ENCODE data around the gene PRRC2A.

PRRC2A gene

DNA sequence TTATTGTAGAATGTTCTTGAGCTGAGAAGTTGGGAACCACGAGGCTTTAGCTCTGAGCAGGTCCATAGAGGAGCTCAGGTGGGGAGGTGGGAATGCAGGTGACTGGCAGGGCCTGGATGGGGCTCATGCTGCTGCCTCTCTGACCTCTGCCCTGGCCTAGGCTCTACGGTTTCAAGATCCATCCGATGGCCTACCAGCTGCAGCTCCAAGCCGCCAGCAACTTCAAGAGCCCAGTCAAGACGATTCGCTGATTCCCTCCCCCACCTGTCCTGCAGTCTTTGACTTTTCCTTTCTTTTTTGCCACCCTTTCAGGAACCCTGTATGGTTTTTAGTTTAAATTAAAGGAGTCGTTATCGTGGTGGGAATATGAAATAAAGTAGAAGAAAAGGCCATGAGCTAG, 49.2 kb downstream of the PRRC2A start, which contains the start of gene LY6G5B:
LY6G5B (plus strand) TSS at position 301 of the 400 bp plus-strand sequence. CDS start 975 bp downstream, outside the sequence.
- no peak for DNase-seq

DNA sequence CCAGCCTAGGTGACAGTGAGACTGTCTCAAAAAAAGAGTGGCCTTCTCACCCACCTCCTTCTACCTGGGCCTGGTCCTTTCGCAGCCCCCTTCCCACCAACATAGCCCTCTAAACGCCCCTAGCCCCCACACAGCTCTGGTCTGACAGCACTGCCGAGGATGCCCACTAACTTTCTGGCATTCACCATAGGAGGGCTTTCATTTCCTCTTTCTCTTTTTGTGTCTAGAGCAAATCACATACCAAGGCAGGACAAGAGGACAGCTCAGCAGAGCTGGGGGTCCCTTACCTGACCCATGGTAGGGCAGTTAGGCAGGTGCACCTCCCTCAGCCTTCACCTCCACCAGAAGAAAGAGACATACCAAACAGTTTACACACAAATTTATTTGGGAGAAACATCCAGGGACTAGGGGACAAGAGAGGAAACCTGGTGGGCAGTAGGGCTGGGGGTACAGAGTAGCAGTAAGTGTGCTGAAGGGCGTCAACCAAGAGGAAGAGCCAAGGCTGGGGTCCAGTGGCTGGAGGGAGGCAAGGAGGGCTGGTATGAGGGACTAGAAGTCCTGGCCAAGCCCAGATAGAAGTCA, 55.9 kb downstream of the PRRC2A start:
- no peak for DNase-seq

DNA sequence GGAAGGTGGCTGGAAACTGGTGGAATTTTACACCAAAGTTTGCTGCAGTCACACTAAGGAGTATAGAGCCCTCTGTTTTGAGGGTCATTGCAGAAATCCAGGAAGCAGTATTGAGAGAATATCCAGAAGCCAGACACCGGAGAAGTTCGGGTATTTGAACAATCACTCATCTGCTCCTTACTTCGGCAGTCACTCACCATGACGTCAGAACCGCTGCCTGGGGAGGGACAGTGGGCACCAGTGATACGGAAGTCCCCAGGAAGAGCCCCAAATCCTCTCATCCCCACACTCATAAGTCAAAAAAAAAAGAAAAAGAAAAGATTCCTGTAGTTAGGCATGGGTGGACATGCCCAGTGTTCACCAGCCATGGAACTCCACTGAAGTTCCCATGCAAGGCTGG, 56.4 kb downstream of the PRRC2A start:
- DNase-seq: no peak

GRCh38 chr6:31677955-31678354, 57.4 kb downstream of the PRRC2A start:
- no peak for DNase-seq

GRCh38 chr6:31680226-31681134, 60.0 kb downstream of the PRRC2A start, which contains the start of gene LY6G5C:
LY6G5C (minus strand) TSS chr6:31681067; CDS start chr6:31680373, 694 bp downstream.
- DNase-seq: peak; percentile 73 to 77

GRCh38 chr6:31681135-31681671, 60.7 kb downstream of the PRRC2A start:
- peak; percentile 40 to 47 for DNase-seq

DNA sequence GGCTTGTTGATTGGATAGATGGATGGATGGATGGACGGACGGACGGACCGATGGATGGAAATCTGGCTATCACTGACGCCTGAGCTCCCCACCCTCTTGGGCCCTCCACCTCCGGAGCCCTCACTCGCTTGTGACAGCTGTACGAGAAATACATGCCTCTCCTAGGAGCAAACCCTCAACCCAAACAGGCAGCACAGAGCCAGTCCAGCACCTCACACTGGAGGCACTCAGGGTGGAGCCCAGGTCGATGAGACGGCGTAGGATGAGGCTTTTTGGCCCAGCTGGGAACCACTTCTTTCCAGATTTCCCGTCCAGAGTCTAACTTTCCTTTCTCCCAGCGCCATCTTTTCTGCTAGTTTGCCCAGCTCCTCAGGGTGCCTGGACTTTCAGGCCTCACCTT, 63.1 kb downstream of the PRRC2A start:
- DNase-seq: no peak

DNA sequence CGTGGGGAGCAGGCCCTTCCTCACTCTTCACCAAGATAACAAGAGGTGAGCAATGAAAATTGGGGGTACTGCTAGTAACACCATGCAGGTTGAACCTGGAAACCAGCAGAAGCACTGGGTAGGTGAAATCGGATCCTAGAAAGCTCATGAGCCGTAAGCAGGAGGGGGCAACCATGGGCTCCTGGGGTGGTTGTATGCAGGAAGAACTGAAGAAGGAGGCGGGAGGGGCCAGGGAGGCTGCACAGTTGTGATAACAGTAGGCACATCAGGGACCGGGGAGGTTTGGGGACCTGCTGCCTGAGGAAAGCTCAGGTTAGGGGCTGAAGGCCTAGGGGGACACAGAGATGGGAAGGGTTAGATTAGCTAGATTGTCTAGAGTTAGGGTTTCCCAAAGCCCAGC, 66.0 kb downstream of the PRRC2A start:
- DNase-seq: no peak

- DNase-seq: no peak
Observed at GRCh38 chr6:31687321-31687720, 66.8 kb downstream of the PRRC2A start.

Measured in inflammatory macrophage (primary cell).